Activated CD4-positive, alpha-beta T cell treated with anti-CD3 and anti-CD28 coated beads, Interleukin-2, amount 50 U/mL, for 16 hours (primary cell): ENCODE data around the gene CCR7.

ENCODE experiments used
- DNase-seq: peaks from one replicate; pipeline ENCODE4 v3.0.0-alpha.2; 2020

Gene CCR7

DNA sequence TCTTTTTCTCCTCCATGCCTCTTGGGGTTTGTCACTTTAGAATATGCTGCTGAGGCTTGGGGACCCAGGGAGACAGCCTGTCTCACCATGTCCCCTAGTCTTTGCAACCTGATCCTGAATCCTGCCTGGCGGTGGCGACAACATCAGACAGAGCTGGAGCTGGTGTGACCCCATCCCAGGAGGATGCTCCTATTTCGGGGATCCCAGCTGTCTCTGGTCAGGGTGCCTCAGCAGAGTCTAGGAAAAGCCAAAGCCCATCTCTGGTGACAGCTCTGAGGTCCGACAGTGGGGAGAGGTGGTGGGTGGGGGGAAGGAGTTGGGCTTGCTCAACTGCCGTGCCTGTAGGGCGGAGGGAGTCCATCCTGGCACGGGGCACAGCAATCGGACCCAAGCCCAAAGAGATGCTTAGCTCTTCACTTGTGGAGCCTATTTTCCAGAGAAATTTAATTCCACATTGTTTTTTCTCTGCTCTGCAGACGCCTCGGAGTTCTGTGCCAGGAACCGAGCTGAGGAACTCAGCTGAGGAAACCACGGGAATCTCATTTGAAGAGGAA, 53.5 kb downstream of the CCR7 start:
- no peak for DNase-seq

DNA sequence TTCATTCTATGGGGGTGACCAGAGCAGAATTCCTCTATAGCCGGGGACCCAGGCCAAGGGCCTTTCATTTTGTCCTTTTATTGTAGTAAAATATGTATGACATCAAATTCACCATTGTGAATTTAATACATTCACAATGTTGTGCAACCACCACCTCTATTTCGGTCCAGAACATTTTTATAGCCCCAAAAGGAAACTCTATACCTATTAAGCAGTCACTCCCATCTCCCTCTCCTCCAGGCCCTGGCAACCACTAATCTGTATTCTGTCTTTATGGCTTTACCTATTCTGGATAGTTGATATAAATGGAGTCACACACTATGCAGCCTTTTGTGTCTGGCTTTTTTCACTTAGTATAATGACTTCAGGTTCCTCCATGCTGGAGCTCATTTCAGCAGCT, 54.1 kb downstream of the CCR7 start:
- no peak for DNase-seq

- DNase-seq = no peak
Observed at GRCh38 chr17:40510328-40510648, 55.0 kb downstream of the CCR7 start.

GRCh38 chr17:40509626-40510327, 55.5 kb downstream of the CCR7 start:
- DNase-seq = no peak

DNA sequence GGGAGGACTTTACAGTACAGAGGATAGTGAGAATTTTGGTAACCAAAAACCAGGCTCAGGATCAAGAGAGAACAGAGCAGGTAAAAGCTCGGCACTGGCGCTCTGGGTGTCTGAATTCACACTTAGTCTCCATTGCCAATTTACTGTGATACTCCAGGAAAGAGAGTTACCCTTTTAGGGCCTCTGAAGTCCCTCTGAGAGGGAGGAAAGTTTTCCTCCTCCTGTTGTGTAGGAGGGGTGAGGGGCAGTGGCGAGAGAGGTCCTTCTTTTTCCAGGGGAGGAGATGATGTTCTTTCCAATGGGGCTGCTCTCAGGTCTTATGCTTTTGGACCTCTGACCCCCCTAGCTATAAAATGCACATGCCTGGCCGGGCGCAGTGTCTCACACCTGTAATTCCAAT, 58.5 kb downstream of the CCR7 start:
- DNase-seq = no peak
